GM18951 (cell line): ENCODE results near the gene ASPDH.

Source experiments
- POLR2A ChIP-seq: IDR thresholded peaks from 4 replicates; pipeline ENCODE4 v1.6.1; 2011; ENCODE audit warnings: mild to moderate bottlenecking; ENCODE audit not compliant: insufficient read length, insufficient read depth; ENCODE audit errors: extremely low read depth
- in situ Hi-C: fragments of 300-500 bp; cut with MboI; formaldehyde crosslinking; loops from one replicate; pipeline ENCODE4 v1.12.0; 2022; ENCODE audit warnings: low sequenced_read_pairs, mixed read lengths, inconsistent platforms; ENCODE audit not compliant: unreplicated experiment

ASPDH gene

GRCh38 chr19:50551034-50551714 is 37.5 kb upstream of the ASPDH start:
- no peak for TF ChIP-seq POLR2A
- in situ Hi-C loops, result no loop called here

- no peak for TF ChIP-seq POLR2A
- in situ Hi-C loops, result no loop called here
Observed at GRCh38 chr19:50550594-50550966, 36.9 kb upstream of the ASPDH start.

GRCh38 chr19:50549927-50550593 is 36.3 kb upstream of the ASPDH start:
- TF ChIP-seq POLR2A, result no peak
- in situ Hi-C loops, result no loop called here

- in situ Hi-C loops, result no loop called here
Observed at GRCh38 chr19:50549059-50549926, 35.6 kb upstream of the ASPDH start.

GRCh38 chr19:50548191-50549058 is 34.7 kb upstream of the ASPDH start:
- in situ Hi-C loops, result no loop called here
- TF ChIP-seq POLR2A, result no peak

More at GRCh38 chr19:50549059-50549926, 35.6 kb upstream of the ASPDH start:
- no peak for TF ChIP-seq POLR2A

GRCh38 chr19:50547385-50548190 is 33.9 kb upstream of the ASPDH start:
- in situ Hi-C loops, result no loop called here
- no peak for TF ChIP-seq POLR2A

- TF ChIP-seq POLR2A, result no peak
- in situ Hi-C loops, result no loop called here
Observed at GRCh38 chr19:50546527-50547221, 33.0 kb upstream of the ASPDH start.

- in situ Hi-C loops, result no loop called here
Observed at GRCh38 chr19:50542943-50543342, 29.2 kb upstream of the ASPDH start.

GRCh38 chr19:50537769-50538230 is 24.1 kb upstream of the ASPDH start:
- in situ Hi-C loops, result no loop called here
- TF ChIP-seq POLR2A, result no peak

More at GRCh38 chr19:50542943-50543342, 29.2 kb upstream of the ASPDH start:
- TF ChIP-seq POLR2A, result no peak

GRCh38 chr19:50537306-50537685 is 23.6 kb upstream of the ASPDH start:
- no peak for TF ChIP-seq POLR2A
- in situ Hi-C loops, result no loop called here

GRCh38 chr19:50536662-50537305 is 23.1 kb upstream of the ASPDH start:
- no peak for TF ChIP-seq POLR2A
- in situ Hi-C loops, result no loop called here

GRCh38 chr19:50535672-50536187 is 22.0 kb upstream of the ASPDH start:
- in situ Hi-C loops, result no loop called here
- no peak for TF ChIP-seq POLR2A
